Measurements from ENCODE around the gene ACY1. TPM values are rescaled to one million over a fixed set of nuclear protein-coding genes. Genes with fewer than 3 reads are reported as not detected.
A peak's percentile ranks its signal among the peaks of the same experiment; 100 is the strongest.
"Not testable (repeated sequence)": the region's sequence is repeated elsewhere in the genome, so short reads cannot be mapped to it uniquely, and the experiment has no call there.

ACY1 gene
- total RNA-seq, 2 donors from 2014 or later, result 58.2 to 69.4 TPM

DNA sequence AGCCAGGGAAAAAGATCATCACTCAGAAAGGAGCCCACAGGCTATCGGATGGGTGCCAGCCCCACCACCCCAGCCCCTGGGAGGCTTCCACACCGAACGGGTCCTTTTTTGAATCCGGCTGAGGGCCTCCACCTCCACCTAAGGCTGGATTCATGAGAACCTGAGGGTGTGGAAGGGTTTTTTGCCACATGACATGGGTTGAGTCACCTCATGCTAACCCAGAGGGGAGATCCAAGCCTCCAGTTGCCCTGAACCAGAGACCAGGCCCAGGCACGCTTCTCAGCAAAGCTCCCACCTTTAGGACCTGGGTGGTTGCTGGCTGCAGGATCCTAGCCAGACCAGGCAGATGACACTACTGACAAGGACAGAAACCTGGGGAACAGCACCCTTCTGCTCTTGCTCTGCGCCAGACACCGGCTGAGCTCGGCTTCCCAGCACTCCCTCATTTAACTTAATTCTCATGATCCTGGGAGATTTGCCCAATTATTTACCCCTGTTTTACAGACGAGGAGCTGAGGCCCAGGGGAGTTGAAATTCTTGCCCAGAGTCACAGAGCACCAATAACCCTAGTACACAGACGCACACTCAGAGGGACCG lies 47.5 kb downstream of the ACY1 start:
- Mint-ChIP-seq H3K27me3 (ENCODE audit: insufficient read depth) (no peaks in the 10 kb centered on the region), H3K4me1 (no peaks in the 10 kb centered on the region), H3K4me3 (no peak overlapping the region), H3K9me3 (no peaks in the 10 kb centered on the region), H3K27ac (no peak overlapping the region), H3K36me3 (ENCODE audit: low read depth) (no peaks in the 10 kb centered on the region)
- Histone ChIP-seq H3K27ac (ENCODE audit: low read depth, low read length) (no peak overlapping the region), H3K4me1 (ENCODE audit: control insufficient read depth, insufficient read depth, low read length) (no peaks in the 10 kb centered on the region), H3K9ac (ENCODE audit: extremely low read depth, low read length, poor library complexity, severe bottlenecking) (no peak overlapping the region), H3K4me3 (ENCODE audit: low read length) (no peak overlapping the region), H3K27me3 (ENCODE audit: control insufficient read depth, insufficient read depth, low read length, poor library complexity, severe bottlenecking) (no peaks in the 10 kb centered on the region), H3K9me3 (ENCODE audit: control insufficient read depth, low read length) (no peaks in the 10 kb centered on the region), H3K36me3 (ENCODE audit: control insufficient read depth, insufficient read depth, low read length) (no peaks in the 10 kb centered on the region)
- no peak for DNase-seq
- WGBS, 2 experiments (ENCODE audit: insufficient coverage in 1 of 2, insufficient read length in 1 of 2), result 94% methylated on average over 11 of the region's 11 CpGs; no CpG with 5 or more reads in 1 of the 2 experiments
- TF ChIP-seq, protein P1, sequence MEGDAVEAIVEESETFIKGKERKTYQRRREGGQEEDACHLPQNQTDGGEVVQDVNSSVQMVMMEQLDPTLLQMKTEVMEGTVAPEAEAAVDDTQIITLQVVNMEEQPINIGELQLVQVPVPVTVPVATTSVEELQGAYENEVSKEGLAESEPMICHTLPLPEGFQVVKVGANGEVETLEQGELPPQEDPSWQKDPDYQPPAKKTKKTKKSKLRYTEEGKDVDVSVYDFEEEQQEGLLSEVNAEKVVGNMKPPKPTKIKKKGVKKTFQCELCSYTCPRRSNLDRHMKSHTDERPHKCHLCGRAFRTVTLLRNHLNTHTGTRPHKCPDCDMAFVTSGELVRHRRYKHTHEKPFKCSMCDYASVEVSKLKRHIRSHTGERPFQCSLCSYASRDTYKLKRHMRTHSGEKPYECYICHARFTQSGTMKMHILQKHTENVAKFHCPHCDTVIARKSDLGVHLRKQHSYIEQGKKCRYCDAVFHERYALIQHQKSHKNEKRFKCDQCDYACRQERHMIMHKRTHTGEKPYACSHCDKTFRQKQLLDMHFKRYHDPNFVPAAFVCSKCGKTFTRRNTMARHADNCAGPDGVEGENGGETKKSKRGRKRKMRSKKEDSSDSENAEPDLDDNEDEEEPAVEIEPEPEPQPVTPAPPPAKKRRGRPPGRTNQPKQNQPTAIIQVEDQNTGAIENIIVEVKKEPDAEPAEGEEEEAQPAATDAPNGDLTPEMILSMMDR (conservative IDR thresholded peaks at IDR 0.05), result no peak

DNA sequence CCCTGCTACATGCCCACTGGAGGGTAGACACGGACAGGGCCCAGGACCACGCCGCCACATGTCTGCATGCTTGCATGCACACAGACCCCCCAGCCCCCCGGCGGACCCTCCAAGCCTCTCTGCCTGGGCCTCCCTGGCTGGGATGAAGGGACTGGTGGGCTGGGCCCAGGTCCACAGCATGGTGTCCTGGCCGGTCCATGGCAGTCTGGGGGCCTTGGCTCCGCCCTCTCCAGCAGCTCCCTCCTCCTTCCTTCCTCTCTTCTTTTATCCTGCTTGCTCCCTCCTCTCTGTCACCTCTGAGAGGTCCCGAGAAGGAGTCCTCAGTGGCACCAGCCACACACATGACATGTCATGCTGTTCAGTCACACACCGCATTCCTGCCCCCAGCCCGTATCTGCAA lies 48.6 kb downstream of the ACY1 start:
- Histone ChIP-seq H3K27me3 (ENCODE audit: control insufficient read depth, insufficient read depth, low read length, poor library complexity, severe bottlenecking) (no peaks in the 10 kb centered on the region), H3K9ac (ENCODE audit: extremely low read depth, low read length, poor library complexity, severe bottlenecking) (no peak overlapping the region), H3K9me3 (ENCODE audit: control insufficient read depth, low read length) (no peaks in the 10 kb centered on the region), H3K36me3 (ENCODE audit: control insufficient read depth, insufficient read depth, low read length) (no peaks in the 10 kb centered on the region), H3K4me3 (ENCODE audit: low read length) (no peak overlapping the region), H3K27ac (ENCODE audit: low read depth, low read length) (no peak overlapping the region), H3K4me1 (ENCODE audit: control insufficient read depth, insufficient read depth, low read length) (no peaks in the 10 kb centered on the region)
- H3K4me1 Mint-ChIP-seq, result no peaks in the 10 kb centered on the region
- H3K36me3 Mint-ChIP-seq (ENCODE audit: low read depth), result no peaks in the 10 kb centered on the region
- DNase-seq, result no peak
- TF ChIP-seq, protein P1 (conservative IDR thresholded peaks at IDR 0.05), result no peak
- no peak overlapping the region for H3K27ac Mint-ChIP-seq
- H3K9me3 Mint-ChIP-seq, result no peaks in the 10 kb centered on the region
- 82 to 91% methylated on average over 6 to 10 of the region's 10 CpGs for WGBS, 2 experiments (ENCODE audit: insufficient coverage in 1 of 2, insufficient read length in 1 of 2)
- H3K27me3 Mint-ChIP-seq (ENCODE audit: insufficient read depth), result no peaks in the 10 kb centered on the region
- no peak overlapping the region for H3K4me3 Mint-ChIP-seq

DNA sequence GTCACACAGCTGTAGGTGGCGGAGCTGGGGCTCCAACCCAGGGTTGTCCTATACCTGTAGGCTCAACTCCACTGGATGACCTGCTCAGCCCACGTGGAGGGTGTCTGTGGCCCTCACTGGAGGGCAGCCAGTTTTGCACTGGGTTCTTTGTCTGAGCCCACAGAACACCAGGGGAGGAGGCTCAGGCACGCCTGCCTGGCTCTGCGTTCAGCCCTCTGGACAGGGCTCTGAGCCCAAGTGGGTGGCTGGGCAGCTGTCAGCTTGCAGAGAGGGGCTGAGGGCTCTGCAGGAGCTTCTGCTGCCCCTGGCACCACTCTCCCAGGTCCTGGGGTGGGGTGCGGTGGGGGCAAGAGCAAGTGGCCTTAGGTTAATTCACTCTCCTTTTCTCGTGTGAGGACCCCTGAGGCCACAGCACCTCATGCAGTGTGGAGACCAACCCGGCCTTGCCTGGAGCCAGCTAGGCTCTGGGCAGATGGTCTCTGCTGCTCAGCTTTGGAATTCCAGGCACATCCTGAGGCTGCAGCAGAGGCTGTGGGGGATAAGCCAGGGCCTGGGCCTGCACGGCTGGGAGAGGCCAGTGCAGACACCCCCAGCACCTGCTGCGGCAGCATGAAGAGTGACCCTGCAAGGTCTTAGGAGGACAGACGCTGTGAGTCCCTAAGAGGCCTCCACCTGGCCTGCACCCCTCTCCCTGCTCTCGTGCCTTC lies 49.5 kb downstream of the ACY1 start:
- no peak overlapping the region for H3K9ac ChIP-seq (ENCODE audit: extremely low read depth, low read length, poor library complexity, severe bottlenecking)
- peak overlapping the region; percentile 63 for H3K27ac ChIP-seq (ENCODE audit: low read depth, low read length)
- H3K27me3 Mint-ChIP-seq (ENCODE audit: insufficient read depth), result no peaks in the 10 kb centered on the region
- H3K36me3 ChIP-seq (ENCODE audit: control insufficient read depth, insufficient read depth, low read length), result no peaks in the 10 kb centered on the region
- WGBS, 2 experiments (ENCODE audit: insufficient coverage in 1 of 2, insufficient read length in 1 of 2), result 88 to 89% methylated on average over 10 to 11 of the region's 11 CpGs
- no peak overlapping the region for H3K27ac Mint-ChIP-seq
- H3K4me3 ChIP-seq (ENCODE audit: low read length), result no peak overlapping the region
- H3K4me1 Mint-ChIP-seq, result no peaks in the 10 kb centered on the region
- H3K4me1 ChIP-seq (ENCODE audit: control insufficient read depth, insufficient read depth, low read length), result no peaks in the 10 kb centered on the region
- no peaks in the 10 kb centered on the region for H3K36me3 Mint-ChIP-seq (ENCODE audit: low read depth)
- TF ChIP-seq, protein P1 (conservative IDR thresholded peaks at IDR 0.05), result peak; percentile 3
- DNase-seq, result no peak
- H3K4me3 Mint-ChIP-seq, result no peak overlapping the region
- H3K27me3 ChIP-seq (ENCODE audit: control insufficient read depth, insufficient read depth, low read length, poor library complexity, severe bottlenecking), result no peaks in the 10 kb centered on the region
- H3K9me3 Mint-ChIP-seq, result no peaks in the 10 kb centered on the region
- H3K9me3 ChIP-seq (ENCODE audit: control insufficient read depth, low read length), result no peaks in the 10 kb centered on the region

DNA sequence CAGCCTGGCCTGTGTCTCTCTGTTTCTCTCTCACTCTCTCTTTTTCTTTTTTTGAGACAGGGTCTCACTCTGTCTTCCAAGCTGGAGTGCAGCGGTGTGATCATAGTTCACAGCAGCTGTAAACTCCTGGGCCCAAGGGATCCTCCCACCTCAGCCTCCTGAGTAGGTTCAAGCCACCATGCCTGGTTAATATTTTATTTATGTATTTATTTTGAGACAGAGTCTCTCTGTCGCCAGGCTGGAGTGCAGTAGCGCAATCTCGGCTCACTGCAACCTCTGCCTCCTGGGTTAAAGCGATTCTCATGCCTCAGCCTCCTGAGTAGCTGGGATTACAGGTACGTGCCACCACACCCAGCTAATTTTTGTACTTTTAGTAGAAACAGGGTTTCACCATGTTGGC lies 50.4 kb downstream of the ACY1 start:
- not testable (repeated sequence) for H3K27ac ChIP-seq (ENCODE audit: low read depth, low read length); H3K4me1 ChIP-seq (ENCODE audit: control insufficient read depth, insufficient read depth, low read length); H3K4me3 Mint-ChIP-seq; DNase-seq; H3K4me1 Mint-ChIP-seq; H3K9me3 ChIP-seq (ENCODE audit: control insufficient read depth, low read length); H3K9ac ChIP-seq (ENCODE audit: extremely low read depth, low read length, poor library complexity, severe bottlenecking); H3K9me3 Mint-ChIP-seq; H3K36me3 ChIP-seq (ENCODE audit: control insufficient read depth, insufficient read depth, low read length); H3K27ac Mint-ChIP-seq; H3K36me3 Mint-ChIP-seq (ENCODE audit: low read depth); H3K27me3 ChIP-seq (ENCODE audit: control insufficient read depth, insufficient read depth, low read length, poor library complexity, severe bottlenecking); H3K27me3 Mint-ChIP-seq (ENCODE audit: insufficient read depth); H3K4me3 ChIP-seq (ENCODE audit: low read length)
- WGBS, 2 experiments (ENCODE audit: insufficient coverage in 1 of 2, insufficient read length in 1 of 2), result 92 to 100% methylated on average over 6 of the region's 6 CpGs

Data from endodermal cell (in vitro differentiated cells).